Activated CD4-positive, alpha-beta T cell treated with anti-CD3 and anti-CD28 coated beads, Interleukin-2, amount 50 U/mL, for 16 hours (primary cell): ENCODE data around the gene MOB3B.

Experiments
- DNase-seq: peaks from one replicate; pipeline ENCODE4 v3.0.0-alpha.2; 2020

The MOB3B gene

DNA sequence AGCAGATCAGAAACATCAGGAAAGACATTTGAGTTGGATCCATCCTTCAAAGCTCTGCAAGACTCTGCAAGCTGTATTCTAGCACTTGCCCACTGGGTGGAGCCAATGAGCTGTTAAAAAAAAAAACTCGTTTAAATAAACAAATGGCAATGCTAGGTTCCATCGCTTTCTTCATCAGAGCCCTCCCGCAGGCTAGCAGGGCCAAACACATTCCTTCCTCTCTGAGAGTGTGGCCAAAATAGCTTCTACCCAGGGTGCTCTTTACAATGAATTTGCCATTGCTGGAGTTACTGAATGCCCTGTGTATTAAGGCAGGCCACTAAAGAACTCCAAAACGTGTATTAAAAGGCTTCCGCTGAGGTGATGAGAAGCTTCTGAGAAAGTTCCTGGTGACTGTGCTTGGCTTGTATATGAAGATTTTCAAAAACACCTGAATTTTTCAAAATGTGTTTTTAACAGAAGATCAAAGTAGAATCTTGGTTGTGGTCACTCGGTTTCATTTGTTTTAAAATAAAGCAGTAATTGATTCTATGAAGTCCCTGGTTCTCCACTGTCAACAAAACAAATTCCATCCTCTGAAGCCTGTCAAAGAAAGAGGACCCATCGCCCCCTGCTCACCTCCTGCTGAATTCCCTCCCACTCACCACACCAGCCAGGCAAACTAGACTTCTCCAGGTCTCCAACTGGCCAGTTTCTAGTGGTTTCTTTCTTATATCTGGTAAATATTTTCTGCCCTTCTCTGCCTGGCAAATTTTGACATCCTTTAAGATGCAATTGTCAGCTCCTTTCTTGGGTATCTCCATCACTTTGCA is 196.2 kb downstream of the MOB3B start:
- peak; percentile 42 for DNase-seq

DNA sequence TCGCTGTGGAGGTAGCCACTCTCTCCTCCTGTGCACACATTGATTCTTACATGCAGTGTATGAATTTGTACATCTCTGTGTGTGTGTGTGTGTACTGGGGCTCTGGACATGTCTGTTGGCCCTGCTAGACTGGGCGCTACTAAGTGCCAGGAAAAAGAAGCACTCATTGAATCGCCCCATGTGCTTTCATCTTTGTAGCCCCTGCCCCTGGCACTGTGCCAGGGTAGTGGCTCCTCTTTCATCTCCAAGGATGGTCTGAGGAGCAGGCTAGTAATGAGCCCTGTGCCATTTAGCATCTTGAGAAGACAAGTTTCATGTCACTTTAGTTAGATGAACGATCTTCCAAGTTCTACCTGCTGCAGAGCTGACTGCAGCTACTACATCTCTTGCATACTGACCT is 198.2 kb downstream of the MOB3B start:
- DNase-seq: no peak

GRCh38 chr9:27329291-27329690 is 200.3 kb downstream of the MOB3B start:
- no peak for DNase-seq

GRCh38 chr9:27328483-27328882 is 201.1 kb downstream of the MOB3B start:
- no peak for DNase-seq

DNA sequence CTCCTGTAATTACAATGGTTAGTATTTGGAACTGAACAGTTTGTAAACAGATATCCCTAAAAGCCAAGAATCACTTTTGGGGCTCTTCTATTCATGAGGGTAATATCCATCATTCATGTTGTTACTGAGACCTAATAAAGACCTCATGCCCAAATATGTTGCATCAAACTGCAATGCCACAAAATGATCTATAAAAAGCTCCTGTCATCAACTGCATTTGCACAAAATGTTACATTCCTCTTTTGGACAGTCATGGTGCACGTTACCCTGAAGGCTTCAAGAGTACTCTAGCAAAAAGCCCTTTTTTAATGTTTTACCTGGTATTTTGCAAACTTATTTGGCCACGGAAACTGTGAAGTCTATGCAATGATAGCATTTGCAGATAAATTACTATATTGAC is 218.4 kb downstream of the MOB3B start:
- DNase-seq: no peak

DNA sequence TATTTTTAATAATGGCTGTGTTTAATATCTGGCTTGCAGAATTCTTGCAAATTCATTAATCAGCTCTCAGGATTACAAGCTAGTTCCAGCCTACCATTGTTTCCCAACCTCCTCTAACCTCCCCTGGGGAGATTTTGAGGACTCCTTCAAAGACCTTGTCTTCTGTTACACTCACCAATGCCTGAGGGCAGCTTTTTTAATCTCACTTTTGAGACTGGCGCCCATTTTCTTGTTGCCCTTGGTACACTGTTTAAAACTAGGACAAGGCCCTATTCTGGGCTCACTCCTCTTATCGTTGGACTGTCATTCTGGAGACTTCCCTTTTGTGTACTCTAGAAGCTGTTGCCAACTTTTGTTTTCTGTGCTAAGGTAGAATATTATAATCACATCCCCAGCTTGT is 219.0 kb downstream of the MOB3B start:
- no peak for DNase-seq

GRCh38 chr9:27308691-27309390 is 220.8 kb downstream of the MOB3B start:
- DNase-seq: no peak

DNA sequence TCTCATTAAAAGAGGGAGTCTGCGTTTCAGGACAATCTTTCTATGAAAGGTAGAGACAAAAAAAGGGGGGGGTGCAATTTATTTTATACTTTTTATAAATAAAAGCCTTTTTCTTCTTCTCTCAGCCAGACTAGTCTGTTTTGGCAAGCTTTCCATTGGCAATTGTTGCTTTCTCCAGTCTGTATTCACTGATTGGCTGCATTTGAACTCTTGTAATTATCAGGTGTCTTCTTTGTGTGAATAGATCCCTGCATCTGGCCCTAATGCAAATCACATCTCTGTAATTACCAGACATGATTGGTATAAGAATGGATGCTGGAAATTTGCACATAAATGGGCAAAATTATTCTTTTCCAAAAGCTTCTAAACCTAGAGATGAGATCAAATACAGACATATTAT is 225.1 kb downstream of the MOB3B start:
- no peak for DNase-seq

DNA sequence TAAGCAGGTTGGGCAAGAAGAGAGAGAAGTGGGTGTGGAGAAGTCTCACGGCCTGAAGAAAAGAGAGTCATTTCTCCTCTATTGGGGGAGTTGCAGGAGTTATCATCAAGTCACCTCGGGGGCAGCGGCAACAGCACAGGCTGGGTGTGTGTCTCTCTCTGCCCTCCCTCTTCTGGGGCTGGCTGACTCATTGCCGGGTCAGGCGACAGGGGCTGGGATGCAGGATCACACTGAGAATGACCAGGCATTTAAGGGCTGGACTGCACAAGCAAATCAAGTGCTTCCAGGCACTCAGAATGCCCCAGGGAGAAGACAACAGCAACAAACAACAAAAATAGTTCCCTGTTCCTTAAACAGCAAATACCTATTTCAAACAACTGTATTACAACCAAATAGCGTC is 226.4 kb downstream of the MOB3B start:
- DNase-seq: no peak

DNA sequence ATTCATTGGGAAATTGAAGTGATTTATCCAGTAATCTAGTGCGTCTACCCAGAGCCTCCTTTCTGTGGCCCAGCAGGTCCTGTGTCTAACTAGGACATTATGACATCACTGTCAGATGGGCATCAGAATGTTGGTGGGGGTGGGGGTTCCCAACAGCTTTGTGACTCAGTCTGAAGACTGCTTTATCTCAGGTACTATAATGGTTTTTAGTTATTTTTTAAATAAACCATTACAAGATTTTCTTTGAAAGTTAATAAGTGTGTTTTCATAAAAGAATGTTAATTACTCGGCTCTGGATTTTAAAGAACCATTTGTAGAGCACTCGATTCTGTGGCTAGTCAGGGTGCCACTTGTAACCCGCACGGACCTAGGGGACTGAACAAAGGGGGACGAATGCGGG is 232.6 kb downstream of the MOB3B start, which contains the start of gene EQTN:
EQTN (minus strand) TSS at position 101 of the 400 bp plus-strand sequence; CDS start at position 6, 95 bp downstream.
- DNase-seq: no peak

DNA sequence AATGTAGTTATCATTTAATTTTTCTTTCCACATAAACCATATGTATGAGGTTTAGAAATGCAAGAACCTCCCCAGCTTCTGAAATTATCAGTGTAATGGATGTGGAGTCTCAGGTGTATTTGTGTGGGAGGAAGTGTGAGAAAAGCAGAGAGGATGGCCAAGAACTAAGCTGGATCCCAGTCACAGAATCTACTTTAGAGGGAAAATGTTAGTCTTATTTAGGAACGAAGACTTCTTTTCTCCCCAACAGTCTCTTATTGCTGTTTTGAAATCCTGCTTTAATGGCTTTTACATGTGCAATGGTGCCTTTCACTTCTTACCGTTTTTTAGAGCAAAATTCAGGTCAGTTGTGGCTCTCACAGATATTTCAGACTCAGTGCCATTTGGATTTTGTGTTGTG is 235.6 kb downstream of the MOB3B start:
- DNase-seq: no peak

GRCh38 chr9:27292659-27293405 is 236.8 kb downstream of the MOB3B start:
- DNase-seq: no peak

DNA sequence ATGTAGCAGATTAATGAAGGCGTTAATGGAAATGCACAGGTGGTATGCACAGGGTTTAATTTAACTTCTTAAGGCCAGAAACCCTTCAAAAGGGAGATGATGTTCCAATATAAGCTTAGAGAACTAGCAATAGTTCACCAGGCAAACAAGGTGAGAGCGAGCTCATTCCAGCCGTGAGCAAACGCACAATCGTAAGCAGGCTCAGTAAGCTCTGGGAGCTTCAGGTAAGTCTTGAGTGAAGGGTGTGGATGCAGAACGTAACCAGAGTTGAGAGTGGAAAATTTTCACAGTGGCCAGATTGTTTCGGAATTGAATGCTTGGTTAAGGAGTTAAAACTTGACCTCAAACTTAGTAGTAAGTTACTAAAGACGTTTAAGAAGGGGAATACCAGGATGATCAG is 238.3 kb downstream of the MOB3B start:
- no peak for DNase-seq

- DNase-seq: no peak
Measured at GRCh38 chr9:27282269-27282668, 247.3 kb downstream of the MOB3B start.

DNA sequence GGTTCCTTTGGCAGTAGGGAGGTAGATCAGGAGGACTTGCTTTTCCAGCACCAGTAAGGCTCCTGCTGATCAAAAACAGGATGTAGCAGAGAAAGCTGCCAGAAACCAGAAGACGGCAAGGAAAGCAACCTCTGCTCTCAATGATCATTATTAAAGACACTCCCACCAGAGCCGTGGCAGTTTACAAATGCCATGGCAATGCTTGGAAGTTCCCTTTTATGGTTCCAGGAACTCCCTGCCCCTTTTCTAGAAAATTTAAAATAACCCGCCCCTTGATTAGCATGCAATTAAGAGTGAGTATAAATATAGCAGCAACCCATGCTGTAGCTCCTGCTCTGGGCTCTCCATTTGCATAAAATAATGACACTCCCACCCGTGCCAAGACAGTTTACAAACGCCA is 248.8 kb downstream of the MOB3B start:
- DNase-seq: no peak

DNA sequence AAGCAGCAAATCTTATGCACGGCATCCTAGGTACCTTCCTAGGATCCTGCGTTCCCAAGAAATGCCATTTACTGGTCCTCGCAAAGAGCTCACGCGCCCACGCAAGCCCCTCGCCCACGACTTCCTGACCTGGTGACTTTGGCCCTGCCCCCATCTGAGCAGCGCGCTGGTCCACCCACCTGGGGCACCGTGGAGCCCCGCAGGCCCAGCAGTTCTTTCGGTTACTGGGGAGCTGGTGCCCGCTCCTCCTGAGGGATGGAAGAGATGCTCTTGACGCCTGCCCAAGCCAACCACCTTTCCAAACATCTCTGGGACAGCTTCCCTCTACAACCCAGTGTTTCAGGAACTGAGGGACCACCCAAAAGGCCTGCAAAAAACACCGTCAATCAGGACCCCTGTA is 249.4 kb downstream of the MOB3B start:
- no peak for DNase-seq

DNA sequence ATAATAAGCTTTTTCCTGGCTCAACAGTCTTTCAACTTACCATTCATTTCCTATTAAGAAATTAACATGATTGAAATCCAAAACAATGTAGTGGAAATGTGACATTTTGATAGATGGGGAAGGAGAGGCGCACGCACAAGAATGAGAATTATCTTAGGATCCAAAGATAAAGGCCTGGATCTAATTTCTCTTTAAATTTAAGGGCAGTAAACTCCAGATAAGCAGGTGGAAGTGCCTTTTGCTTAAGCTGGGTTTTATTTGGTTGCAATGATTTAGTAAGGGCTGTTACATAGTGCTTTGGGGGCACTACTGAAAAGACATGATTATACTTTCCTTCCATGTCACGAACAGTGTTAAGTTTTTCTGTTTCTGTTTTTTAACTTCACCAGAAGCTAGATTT is 250.0 kb downstream of the MOB3B start:
- no peak for DNase-seq

DNA sequence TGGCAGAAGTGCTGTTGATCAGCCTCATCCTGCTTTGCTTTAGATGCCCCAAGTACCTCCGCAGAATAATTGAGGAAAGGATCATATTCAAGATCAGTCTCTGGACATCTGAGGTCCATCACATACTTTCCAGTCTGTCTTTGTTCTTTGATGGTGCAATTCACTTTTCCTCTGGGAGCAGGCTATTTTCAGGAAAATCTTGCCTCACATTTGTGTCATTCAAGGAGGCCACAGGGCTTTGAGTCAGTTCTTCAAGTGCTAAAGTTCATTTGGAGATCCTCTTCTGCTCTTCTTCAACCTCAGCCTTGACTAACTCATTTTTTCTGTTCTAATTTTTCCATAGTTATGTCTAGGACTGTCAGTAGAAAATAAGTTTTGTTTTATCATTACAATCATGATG is 251.2 kb downstream of the MOB3B start:
- DNase-seq: no peak

DNA sequence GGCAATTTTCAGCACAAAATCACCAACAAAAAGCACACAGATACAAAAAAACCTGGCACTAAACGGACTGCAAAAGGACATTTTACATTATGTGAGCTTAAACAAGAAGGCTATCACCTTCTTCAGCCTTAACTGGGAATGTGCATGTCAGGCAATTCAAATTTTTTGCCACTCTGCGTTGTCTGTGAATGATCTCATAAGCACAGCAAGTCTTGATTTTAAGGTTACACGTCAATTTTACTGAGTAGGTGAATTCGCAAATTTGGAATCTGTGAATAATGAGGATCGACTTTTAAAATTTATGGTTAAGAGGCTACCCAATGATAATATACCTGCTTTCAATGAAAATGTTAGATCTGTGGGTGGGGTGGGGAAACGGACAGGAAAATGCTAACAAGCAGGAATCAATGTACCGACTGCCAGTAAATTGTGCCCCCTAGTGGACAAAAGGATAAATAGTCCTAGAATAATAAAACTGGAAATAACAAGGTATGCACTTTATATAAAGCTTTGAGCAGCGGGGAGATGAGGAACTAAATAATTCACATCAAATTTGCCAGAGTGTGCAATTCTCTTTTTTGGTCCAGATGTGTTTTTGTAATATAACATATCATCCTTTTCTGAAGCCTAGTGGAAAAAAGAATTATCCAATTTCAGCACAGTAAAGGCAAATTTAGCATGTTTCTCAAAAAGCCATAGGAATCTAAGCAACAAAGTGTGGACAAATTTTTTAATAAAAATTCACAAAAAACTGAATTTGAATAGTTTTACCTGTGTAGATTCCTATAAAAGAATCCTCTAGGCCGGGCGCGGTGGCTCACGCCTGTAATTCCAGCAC is 253.2 kb downstream of the MOB3B start:
- DNase-seq: peak; percentile 57
